CD4-positive, alpha-beta T cell treated with Interleukin-6 for 4 hours (primary cell): ENCODE measurements around the gene LYST.
"Not testable (repeated sequence)": the region's sequence is repeated elsewhere in the genome, so short reads cannot be mapped to it uniquely, and the experiment has no call there.

Experiments
- DNase-seq: peaks from one replicate; pipeline ENCODE4 v3.0.0-alpha.2; 2020; ENCODE audit warnings: mixed read lengths

The LYST gene

GRCh38 chr1:235628316-235629005 lies 238.2 kb downstream of the LYST start:
- no peak for DNase-seq

- DNase-seq = no peak
Measured at GRCh38 chr1:235625831-235626230, 240.9 kb downstream of the LYST start.

- no peak for DNase-seq
Measured at GRCh38 chr1:235625340-235625739, 241.4 kb downstream of the LYST start.

GRCh38 chr1:235624721-235625333 lies 241.9 kb downstream of the LYST start:
- DNase-seq = no peak

- no peak for DNase-seq
Measured at GRCh38 chr1:235622936-235623779, 243.5 kb downstream of the LYST start.

- not testable (repeated sequence) for DNase-seq
Measured at GRCh38 chr1:235619149-235619548, 247.6 kb downstream of the LYST start.

- DNase-seq = no peak
Measured at GRCh38 chr1:235617808-235618207, 248.9 kb downstream of the LYST start.

- no peak for DNase-seq
Measured at GRCh38 chr1:235617140-235617539, 249.6 kb downstream of the LYST start.

- DNase-seq = no peak
Measured at GRCh38 chr1:235614442-235614954, 252.2 kb downstream of the LYST start.

GRCh38 chr1:235613602-235614001 lies 253.1 kb downstream of the LYST start:
- no peak for DNase-seq

GRCh38 chr1:235612761-235613160 lies 253.9 kb downstream of the LYST start:
- no peak for DNase-seq
